Stimulated activated CD4-positive, alpha-beta T cell treated with anti-CD3 and anti-CD28 coated beads, Interleukin-12 subunit alpha, Interleukin-12 subunit beta, amount 100 ng/mL, for 4 hours (primary cell): ENCODE measurements around the gene AKAP13.

Experiments used
- DNase-seq: peaks from one replicate; pipeline ENCODE4 v3.0.0-alpha.2; 2020

Gene AKAP13

DNA sequence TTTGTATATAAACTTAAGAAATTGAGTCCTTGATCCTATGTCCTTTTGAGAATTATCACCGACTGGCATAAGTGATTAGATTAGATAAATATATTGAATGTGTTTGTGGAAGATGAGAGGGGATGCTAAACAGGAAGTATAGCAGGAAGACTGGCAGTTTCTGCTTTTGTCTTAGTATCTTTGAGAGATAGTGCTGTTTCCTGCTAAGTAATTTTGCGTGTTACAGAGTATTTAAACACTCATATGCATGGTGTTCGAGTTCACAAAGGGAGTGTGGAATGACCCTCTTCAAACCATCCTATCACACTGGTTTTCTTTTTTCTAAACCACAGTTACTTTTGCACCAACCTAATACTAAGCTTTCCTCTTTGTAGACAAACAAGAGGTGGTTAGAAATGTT is 308.3 kb downstream of the AKAP13 start:
- DNase-seq: no peak

GRCh38 chr15:85689729-85690128 is 309.3 kb downstream of the AKAP13 start:
- DNase-seq: peak; percentile 41

DNA sequence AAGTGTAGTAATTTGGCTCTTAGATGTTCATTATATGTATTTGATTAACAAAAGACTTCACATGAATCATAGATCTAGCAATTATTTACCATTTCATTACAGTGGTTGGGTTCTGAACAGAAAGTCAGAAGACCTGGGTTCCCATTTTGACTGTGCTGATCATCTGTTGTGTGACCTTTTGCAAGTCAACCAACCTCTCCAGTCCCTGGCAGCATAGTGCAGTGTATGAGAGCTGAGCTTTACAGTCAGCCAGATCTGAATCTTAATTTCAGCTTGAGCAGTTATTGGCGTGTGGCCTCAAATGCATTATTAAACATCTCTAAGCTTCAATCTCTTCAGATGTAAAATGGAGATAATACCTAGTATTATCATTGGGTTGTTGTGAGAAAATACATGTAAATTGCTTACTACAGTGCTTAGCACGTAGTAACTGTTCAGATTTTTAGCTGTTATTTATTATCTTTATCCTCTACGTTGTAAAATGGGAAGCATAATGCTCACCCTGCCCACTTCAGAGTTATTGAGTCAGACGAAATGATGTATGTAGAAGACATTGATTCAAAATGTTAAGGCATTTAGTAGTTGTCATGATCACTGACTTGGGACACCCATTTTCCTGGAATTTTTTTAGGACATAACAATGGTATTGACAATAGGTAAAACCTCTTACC is 310.3 kb downstream of the AKAP13 start:
- no peak for DNase-seq

GRCh38 chr15:85691350-85692240 is 311.2 kb downstream of the AKAP13 start:
- no peak for DNase-seq

GRCh38 chr15:85692321-85692720 is 311.9 kb downstream of the AKAP13 start:
- no peak for DNase-seq

DNA sequence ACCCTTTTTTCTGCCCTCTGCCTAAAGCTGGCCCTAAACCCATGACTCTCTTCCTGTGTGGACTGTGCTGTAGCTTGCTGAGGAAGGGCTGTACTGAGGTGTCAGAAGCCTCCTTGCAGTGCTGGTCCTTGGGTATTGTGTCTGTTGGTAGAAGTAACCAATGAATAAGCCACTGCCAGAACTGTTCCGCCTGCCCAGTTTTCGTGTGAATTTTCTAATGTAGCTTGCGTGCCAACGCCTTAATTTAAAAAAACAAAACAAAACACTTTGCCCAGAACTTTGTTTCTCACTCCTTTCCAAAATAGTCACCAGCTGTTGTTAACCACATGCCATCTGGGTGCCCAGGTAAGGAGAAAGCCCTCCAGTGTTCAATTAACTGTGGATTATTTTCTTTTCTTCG is 312.5 kb downstream of the AKAP13 start:
- no peak for DNase-seq

DNA sequence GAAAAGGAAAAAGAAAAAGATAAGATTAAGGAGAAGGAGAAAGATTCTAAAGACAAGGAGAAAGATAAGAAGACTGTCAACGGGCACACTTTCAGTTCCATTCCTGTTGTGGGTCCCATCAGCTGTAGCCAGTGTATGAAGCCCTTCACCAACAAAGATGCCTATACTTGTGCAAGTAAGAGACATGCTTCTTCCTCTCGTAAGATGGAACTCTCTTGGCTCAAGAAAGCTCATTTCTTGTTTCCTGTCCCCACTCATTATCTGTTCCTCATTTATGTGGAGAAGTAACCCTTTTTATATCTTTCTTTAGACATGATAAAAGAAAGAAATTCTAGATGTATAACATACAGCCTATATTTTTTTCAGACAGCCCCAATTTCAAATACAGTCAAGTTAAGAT is 312.9 kb downstream of the AKAP13 start:
- DNase-seq: no peak

DNA sequence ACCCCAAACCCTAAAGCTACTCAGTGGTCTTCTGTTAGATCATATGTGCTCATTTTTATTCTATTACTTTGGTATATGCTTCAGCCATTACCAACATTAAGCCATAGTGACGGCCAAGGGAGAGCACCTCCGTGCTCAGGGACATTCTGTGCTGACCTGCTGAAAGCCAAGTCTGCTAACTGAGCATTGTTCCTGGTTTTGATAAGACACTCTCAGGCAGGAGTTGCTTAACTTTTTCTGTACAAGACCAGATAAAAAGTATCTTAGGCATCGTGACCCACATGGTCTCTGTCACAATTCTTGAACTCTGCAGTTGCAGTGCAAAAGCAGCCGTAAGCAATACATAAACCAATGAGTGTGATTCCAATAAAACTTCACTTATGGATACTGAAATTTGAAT is 313.7 kb downstream of the AKAP13 start:
- DNase-seq: no peak

GRCh38 chr15:85700767-85701166 is 320.4 kb downstream of the AKAP13 start:
- no peak for DNase-seq

- DNase-seq: no peak
Observed at GRCh38 chr15:85702321-85703101, 322.1 kb downstream of the AKAP13 start.

- DNase-seq: no peak
Observed at GRCh38 chr15:85704066-85704465, 323.7 kb downstream of the AKAP13 start.

DNA sequence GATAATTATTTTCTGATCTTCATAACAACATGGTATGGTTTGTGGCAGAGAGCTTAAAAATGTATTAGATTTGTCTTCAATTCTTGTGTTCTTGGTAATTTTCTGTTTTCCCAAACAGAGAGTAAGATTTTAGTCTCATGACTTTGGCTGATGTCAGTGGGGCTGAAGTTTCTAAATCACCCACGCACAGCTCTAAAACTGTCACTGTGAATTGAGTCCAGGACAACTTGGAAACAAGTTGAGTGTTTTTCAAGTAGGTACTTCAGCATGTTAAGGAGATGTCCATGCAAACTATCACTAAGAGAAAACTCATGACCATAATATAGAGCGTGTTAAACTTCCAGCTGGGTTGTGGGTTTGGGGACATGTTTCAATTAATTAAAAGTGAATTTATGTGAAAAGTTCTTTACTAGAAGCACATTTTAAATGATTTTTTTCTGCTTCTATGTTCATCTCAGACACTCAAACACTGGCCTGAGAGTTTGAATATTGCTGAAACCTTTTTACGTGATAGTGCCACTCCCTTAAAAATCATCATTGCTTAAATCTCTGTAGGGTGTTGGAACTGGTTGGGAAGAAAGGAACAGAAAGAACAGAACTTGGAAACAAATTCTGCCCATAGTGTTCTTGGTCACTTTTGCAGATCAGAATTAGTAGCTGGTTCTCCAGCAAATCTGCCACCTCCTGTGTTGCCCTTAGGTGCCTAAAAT is 324.5 kb downstream of the AKAP13 start:
- no peak for DNase-seq

- no peak for DNase-seq
Observed at GRCh38 chr15:85706779-85707518, 326.5 kb downstream of the AKAP13 start.

- no peak for DNase-seq
Observed at GRCh38 chr15:85707519-85708338, 327.3 kb downstream of the AKAP13 start.

GRCh38 chr15:85708402-85708941 is 328.1 kb downstream of the AKAP13 start:
- no peak for DNase-seq

DNA sequence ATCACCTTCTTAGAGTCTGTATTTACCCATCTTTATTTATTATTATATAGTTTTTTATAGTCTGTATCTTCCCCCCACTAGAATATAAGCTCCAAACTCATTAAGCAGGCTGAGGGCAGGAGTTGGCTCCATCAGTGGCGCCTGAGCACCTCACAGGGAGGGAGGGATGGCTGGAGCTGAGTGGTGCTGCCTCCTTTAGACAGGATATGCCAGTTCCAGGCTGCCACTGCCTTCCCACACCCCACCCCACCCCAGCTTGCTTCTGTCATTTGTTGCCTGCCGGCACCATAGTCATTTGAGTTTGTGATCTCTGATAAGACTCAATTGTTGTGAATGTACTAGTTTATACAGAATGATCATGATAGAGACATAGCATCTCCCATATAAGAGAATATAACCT is 328.8 kb downstream of the AKAP13 start:
- no peak for DNase-seq

DNA sequence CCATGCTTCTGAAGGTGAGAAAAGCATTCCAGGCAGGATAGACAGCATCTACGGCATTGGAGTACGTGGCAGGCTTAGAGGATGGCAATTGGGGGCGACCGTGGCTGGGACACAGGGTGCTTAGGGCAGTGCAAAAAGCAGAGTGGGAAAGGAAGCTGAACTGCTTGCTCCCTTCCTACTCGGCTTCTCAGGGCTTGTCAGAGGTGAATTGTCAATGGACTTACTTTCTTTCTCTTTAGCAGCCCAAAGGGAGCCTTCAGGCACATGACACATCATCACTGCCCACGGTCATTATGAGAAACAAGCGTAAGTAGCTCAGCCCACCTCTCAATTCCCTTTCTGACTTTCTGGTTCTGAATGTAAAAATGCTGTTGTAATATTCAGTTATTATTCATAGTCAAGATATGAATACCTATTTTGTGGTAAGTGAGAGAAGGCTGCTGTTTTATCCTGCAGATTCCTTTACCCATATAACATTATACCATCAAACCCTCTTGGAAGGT is 330.0 kb downstream of the AKAP13 start:
- no peak for DNase-seq

DNA sequence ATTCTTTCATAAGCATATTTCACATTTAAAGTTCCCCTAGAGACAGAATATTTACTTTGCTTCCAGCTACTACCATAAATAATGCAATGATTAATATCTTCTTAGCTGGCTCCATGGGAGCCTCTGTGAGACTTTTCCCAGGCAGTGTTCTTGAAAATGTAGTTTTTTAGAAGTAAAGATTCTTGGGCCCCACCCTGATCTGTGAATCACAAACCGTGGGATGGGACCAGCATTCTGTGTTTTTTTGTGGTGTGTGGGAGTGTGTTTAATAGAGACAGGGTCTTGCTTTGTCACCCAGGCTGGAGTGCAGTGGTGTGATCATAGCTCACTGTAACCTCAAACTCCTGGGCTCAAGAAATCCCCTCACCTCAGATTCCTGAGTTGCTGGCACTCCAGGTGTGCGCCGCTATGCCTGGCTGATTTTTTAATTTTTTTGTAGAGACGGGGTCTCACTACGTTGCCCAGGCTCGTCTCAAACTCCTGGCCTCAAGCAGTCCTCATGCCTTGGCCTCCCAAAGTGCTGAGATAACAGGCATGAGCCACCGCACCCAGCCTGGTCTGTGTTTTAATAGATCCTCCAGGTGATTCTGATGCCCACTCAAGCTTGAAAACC is 331.3 kb downstream of the AKAP13 start:
- DNase-seq: no peak

GRCh38 chr15:85716261-85716660 is 335.9 kb downstream of the AKAP13 start:
- no peak for DNase-seq

- no peak for DNase-seq
Observed at GRCh38 chr15:85717212-85717611, 336.8 kb downstream of the AKAP13 start.
